Lower leg skin (tissue), 3 donors: ENCODE measurements around the gene MBOAT1.

Source experiments
- POLR2A ChIP-seq, 2 donors: fragments of 450-650 bp; IDR thresholded peaks; one replicate each; pipeline ENCODE4 v1.6.1; 2016 to 2017; ENCODE audit warnings: antibody characterized with exemption in 2 of 2, mild to moderate bottlenecking in 1 of 2, moderate library complexity in 1 of 2
- TF ChIP-seq, protein P1 (sequence below), 3 donors: fragments of 450-650 bp; IDR thresholded peaks; one replicate each; pipeline ENCODE4 v1.5.1; 2016; ENCODE audit warnings: antibody characterized with exemption in 3 of 3, mild to moderate bottlenecking in 3 of 3, moderate library complexity in 2 of 3

- no peak for TF ChIP-seq POLR2A (IDR thresholded peaks at IDR 0.05)
- TF ChIP-seq, protein P1, sequence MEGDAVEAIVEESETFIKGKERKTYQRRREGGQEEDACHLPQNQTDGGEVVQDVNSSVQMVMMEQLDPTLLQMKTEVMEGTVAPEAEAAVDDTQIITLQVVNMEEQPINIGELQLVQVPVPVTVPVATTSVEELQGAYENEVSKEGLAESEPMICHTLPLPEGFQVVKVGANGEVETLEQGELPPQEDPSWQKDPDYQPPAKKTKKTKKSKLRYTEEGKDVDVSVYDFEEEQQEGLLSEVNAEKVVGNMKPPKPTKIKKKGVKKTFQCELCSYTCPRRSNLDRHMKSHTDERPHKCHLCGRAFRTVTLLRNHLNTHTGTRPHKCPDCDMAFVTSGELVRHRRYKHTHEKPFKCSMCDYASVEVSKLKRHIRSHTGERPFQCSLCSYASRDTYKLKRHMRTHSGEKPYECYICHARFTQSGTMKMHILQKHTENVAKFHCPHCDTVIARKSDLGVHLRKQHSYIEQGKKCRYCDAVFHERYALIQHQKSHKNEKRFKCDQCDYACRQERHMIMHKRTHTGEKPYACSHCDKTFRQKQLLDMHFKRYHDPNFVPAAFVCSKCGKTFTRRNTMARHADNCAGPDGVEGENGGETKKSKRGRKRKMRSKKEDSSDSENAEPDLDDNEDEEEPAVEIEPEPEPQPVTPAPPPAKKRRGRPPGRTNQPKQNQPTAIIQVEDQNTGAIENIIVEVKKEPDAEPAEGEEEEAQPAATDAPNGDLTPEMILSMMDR (IDR thresholded peaks at IDR 0.05) = no peak
These were observed 41.7 kb downstream of the MBOAT1 start for GRCh38 chr6:20170455-20171148.
